Measurements from ENCODE around the gene ATXN7. TPM values are rescaled to one million over a fixed set of nuclear protein-coding genes. Genes with fewer than 3 reads are reported as not detected.

ATXN7 gene
- total RNA-seq, 1 experiment from 2014 or later: 5.2 TPM

DNA sequence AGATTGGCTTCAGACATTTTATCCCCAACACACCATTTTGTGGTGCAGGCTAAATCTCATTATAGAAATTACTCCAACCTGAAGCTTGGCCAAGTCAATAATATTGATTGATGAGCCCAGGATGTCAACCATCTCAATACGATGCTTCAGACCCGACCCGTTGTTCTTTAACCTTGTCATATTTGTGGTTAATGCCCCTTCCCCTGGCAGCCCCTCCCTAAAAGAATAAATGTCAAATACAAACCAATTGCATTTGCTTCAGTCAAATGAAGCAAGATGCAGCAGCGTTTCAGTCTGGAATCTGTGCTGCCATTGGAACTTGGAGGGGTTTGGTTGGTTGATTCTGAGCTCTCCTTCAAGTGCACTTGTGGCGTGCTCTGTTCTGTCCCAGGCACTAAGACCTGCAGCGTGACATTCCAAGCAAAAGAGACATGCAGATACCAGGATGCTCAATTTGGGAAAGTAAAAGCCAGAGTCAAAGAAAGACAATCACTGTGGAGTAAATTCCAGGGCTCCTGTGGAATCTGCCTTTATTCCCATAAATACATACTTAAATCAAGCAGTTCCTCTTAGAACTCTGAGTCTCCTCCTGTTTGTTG is 183.4 kb downstream of the ATXN7 start:
- Histone ChIP-seq H3K27me3 (ENCODE audit: control insufficient read depth, insufficient read depth, low read length) (no peaks in the 10 kb centered on the region), H3K36me3 (replicated peaks; ENCODE audit: control insufficient read depth, insufficient read depth, low read length) (no peaks in the 10 kb centered on the region), H3K4me3 (ENCODE audit: insufficient read depth, low read depth, low read length) (no peak overlapping the region)
- DNase-seq: no peak

DNA sequence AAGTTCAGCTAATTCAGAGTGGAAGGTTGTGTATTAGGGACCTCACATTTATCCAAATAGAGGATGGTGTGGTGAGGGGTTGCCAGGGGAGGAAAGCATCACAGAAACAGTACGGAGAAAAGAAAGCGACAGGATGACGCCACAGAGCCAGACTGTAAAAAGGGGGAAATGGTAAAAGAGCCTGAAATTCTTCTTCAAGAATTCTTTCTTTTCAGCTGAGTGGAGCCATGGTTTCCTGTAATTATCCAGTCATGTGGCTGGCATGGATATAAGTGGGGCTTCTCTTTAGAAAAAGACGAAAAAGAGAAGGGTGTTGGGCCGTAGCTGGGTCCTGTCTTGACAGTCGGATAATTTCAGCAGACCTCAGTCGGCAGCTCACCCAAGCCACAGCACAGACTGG is 184.1 kb downstream of the ATXN7 start:
- H3K4me3 ChIP-seq (ENCODE audit: insufficient read depth, low read depth, low read length): no peak overlapping the region
- DNase-seq: no peak
- no peaks in the 10 kb centered on the region for H3K27me3 ChIP-seq (ENCODE audit: control insufficient read depth, insufficient read depth, low read length)
- H3K36me3 ChIP-seq (replicated peaks; ENCODE audit: control insufficient read depth, insufficient read depth, low read length): no peaks in the 10 kb centered on the region

DNA sequence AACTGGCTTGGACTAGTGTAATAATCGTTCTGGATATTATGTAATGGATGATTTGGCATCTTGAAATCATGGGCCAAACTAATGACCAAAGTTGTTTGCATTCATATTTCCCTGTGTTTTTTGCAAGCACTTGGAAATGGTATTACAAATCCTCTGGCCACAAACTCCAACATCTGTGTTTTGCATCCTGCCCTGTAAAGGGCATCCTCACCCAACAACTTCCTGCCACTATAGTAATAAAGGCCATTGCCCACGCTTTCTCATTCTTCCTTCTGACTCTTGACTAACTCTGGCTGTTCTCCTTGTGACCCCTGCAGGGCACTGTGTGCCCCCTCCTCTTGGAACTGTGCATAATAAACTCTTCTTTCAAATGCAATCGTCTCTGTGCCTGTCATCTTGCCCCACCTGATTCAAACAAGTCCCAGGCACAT is 185.0 kb downstream of the ATXN7 start:
- no peak overlapping the region for H3K4me3 ChIP-seq (ENCODE audit: insufficient read depth, low read depth, low read length)
- H3K36me3 ChIP-seq (replicated peaks; ENCODE audit: control insufficient read depth, insufficient read depth, low read length): no peaks in the 10 kb centered on the region
- H3K27me3 ChIP-seq (ENCODE audit: control insufficient read depth, insufficient read depth, low read length): no peaks in the 10 kb centered on the region
- no peak for DNase-seq

GRCh38 chr3:64049136-64049535 is 185.5 kb downstream of the ATXN7 start:
- Histone ChIP-seq H3K27me3 (ENCODE audit: control insufficient read depth, insufficient read depth, low read length) (no peaks in the 10 kb centered on the region), H3K4me3 (ENCODE audit: insufficient read depth, low read depth, low read length) (no peak overlapping the region), H3K36me3 (replicated peaks; ENCODE audit: control insufficient read depth, insufficient read depth, low read length) (no peaks in the 10 kb centered on the region)
- no peak for DNase-seq

GRCh38 chr3:64049832-64050231 is 186.2 kb downstream of the ATXN7 start:
- peak; percentile 62 for DNase-seq
- H3K36me3 ChIP-seq (replicated peaks; ENCODE audit: control insufficient read depth, insufficient read depth, low read length): no peaks in the 10 kb centered on the region
- no peak overlapping the region for H3K4me3 ChIP-seq (ENCODE audit: insufficient read depth, low read depth, low read length)
- no peaks in the 10 kb centered on the region for H3K27me3 ChIP-seq (ENCODE audit: control insufficient read depth, insufficient read depth, low read length)

Other genes starting within 250 kb of the ATXN7 start
- gene SNTN, start 211.2 kb upstream of the ATXN7 start, total RNA-seq (2014; rRNA removed; shearing (Covaris generic)): not detected in 2 replicates
- not detected in 2 replicates for gene C3orf49, start 44.6 kb upstream of the ATXN7 start, total RNA-seq (2014; rRNA removed; shearing (Covaris generic))
- gene THOC7, start 62 bp upstream of the ATXN7 start, total RNA-seq (2014; rRNA removed; shearing (Covaris generic)): 52.0 and 60.9 TPM in 2 replicates
- not detected in 2 replicates for gene SCAANT1, start 48.5 kb downstream of the ATXN7 start, total RNA-seq (2014; rRNA removed; shearing (Covaris generic))
- gene PSMD6, start 159.6 kb downstream of the ATXN7 start, total RNA-seq (2014; rRNA removed; shearing (Covaris generic)): 144 and 169 TPM in 2 replicates

Measured in H7 (cell line).